H1 (cell line): ENCODE results near the gene TCF7. TPM values are rescaled to one million over a fixed set of nuclear protein-coding genes. Genes with fewer than 3 reads are reported as not detected.
A peak's percentile ranks its signal among the peaks of the same experiment; 100 is the strongest.

ENCODE experiments used
- CTCF ChIA-PET: fragments of 300-600 bp; sonication (Branson Sonifier 250); formaldehyde crosslinking; loops from one replicate; lab custom pipeline; 2021; ENCODE audit not compliant: partially characterized antibody; lab: Charles Lee
- POLR2A ChIA-PET: fragments of 300-600 bp; sonication (Branson Sonifier 250); formaldehyde crosslinking; loops from one replicate; lab custom pipeline; 2021; ENCODE audit warnings: inconsistent platforms; ENCODE audit not compliant: partially characterized antibody; lab: Charles Lee
- DNase-seq, 2 experiments: peaks; one replicate each; pipeline versions ENCODE4 v3.0.0 to v3.0.0-alpha.2; 2010 to 2022; ENCODE audit warnings: low spot score in 2 of 2, low read depth in 1 of 2, mixed read lengths in 1 of 2
- FAIRE-seq: peaks from 2 replicates; lab custom pipeline; 2011; peaks lifted over from hg19 to GRCh38; lab: Jason Lieb, UNC
- H2AFZ ChIP-seq: 2 replicates; pipeline ENCODE4 v1.8.1; 2012; ENCODE audit warnings: low read length, inconsistent platforms
- H2AK5ac ChIP-seq: 2 replicates; pipeline ENCODE4 v1.6.1; 2013; ENCODE audit warnings: low read depth, low read length
- H2BK120ac ChIP-seq: replicated peaks from 2 replicates; pipeline ENCODE3; 2013; ENCODE audit warnings: low read depth, low read length, inconsistent platforms
- H2BK12ac ChIP-seq: 2 replicates; pipeline ENCODE4 v1.6.1; 2013; ENCODE audit warnings: low read depth, low read length
- H2BK15ac ChIP-seq: 2 replicates; pipeline ENCODE4 v1.6.1; 2013; ENCODE audit warnings: low read length
- H2BK20ac ChIP-seq: 2 replicates; pipeline ENCODE4 v1.6.1; 2013; ENCODE audit warnings: low read length
- H2BK5ac ChIP-seq: 2 replicates; pipeline ENCODE4 v1.6.1; 2013; ENCODE audit warnings: low read depth, low read length
- H3K14ac ChIP-seq: 2 replicates; pipeline ENCODE4 v1.6.1; 2013; ENCODE audit warnings: inconsistent platforms; ENCODE audit not compliant: insufficient read length
- H3K18ac ChIP-seq: 2 replicates; pipeline ENCODE4 v1.6.1; 2013; ENCODE audit warnings: low read length; ENCODE audit errors: extremely low read depth
- H3K23ac ChIP-seq: 2 replicates; pipeline ENCODE4 v1.6.1; 2013; ENCODE audit warnings: inconsistent platforms; ENCODE audit not compliant: insufficient read length
- H3K23me2 ChIP-seq: 2 replicates; pipeline ENCODE4 v1.6.1; 2013; ENCODE audit warnings: low read depth, low read length
- H3K27ac ChIP-seq: 2 replicates; pipeline ENCODE4 v1.6.1; 2011; ENCODE audit warnings: low read depth, low read length, inconsistent platforms
- H3K27me3 ChIP-seq, 4 experiments: replicated peaks in 1 of 4; 1 replicate in 1 of 4; 2 replicates in 3 of 4; pipeline versions ENCODE4 v1.6.1 to v1.8.1; 2011 to 2013; ENCODE audit warnings: low read length in 3 of 4, mild to moderate bottlenecking in 3 of 4, inconsistent platforms in 2 of 4, mixed read lengths in 2 of 4, moderate library complexity in 1 of 4; ENCODE audit not compliant: control insufficient read depth in 3 of 4, insufficient read depth in 3 of 4; ENCODE audit errors: extremely low read depth in 1 of 4
- H3K36me3 ChIP-seq, 4 experiments: 2 replicates each; pipeline versions ENCODE4 v1.6.1 to v1.8.1; 2011 to 2013; ENCODE audit warnings: mild to moderate bottlenecking in 4 of 4, low read length in 3 of 4, moderate library complexity in 2 of 4, control low read depth in 1 of 4, inconsistent platforms in 1 of 4; ENCODE audit not compliant: insufficient read depth in 4 of 4, control insufficient read depth in 2 of 4
- H3K4ac ChIP-seq: replicated peaks from 2 replicates; pipeline ENCODE3; 2013; ENCODE audit warnings: low read length, low read depth, mixed read lengths, inconsistent platforms; ENCODE audit not compliant: insufficient read length
- H3K4me1 ChIP-seq, 4 experiments: replicated peaks in 1 of 4; 1 replicate in 1 of 4; 2 replicates in 3 of 4; pipeline versions ENCODE4 v1.6.1 to v1.8.1; 2011 to 2013; ENCODE audit warnings: low read length in 3 of 4, inconsistent platforms in 2 of 4, mixed read lengths in 1 of 4; ENCODE audit not compliant: insufficient read depth in 4 of 4, control insufficient read depth in 3 of 4
- H3K4me2 ChIP-seq, 2 experiments: 2 replicates each; pipeline versions ENCODE4 v1.6.1 to v1.8.1; 2011 to 2013; ENCODE audit warnings: low read depth in 2 of 2, low read length in 2 of 2, control low read depth in 1 of 2, inconsistent platforms in 1 of 2, mild to moderate bottlenecking in 1 of 2; ENCODE audit not compliant: insufficient read depth in 1 of 2
- H3K4me3 ChIP-seq, 4 experiments: fragments of 200-600, 300-600 bp in 1 of 4; sonication (generic), shearing (Covaris generic), sonication (Bioruptor Twin) in 1 of 4; 2 replicates each; pipeline versions ENCODE4 v1.5.1 to v1.8.1; 2011 to 2016; ENCODE audit warnings: low read length in 4 of 4, low read depth in 3 of 4, control low read depth in 2 of 4, inconsistent platforms in 2 of 4, mild to moderate bottlenecking in 2 of 4, mixed read lengths in 1 of 4, moderate library complexity in 1 of 4; ENCODE audit not compliant: insufficient read depth in 2 of 4; ENCODE audit errors: extremely low read depth in 1 of 4
- H3K56ac ChIP-seq: replicated peaks from 2 replicates; pipeline ENCODE3; 2013; ENCODE audit warnings: low read depth, mild to moderate bottlenecking, mixed read lengths, low read length, inconsistent platforms; ENCODE audit not compliant: insufficient read length
- H3K79me1 ChIP-seq: 2 replicates; pipeline ENCODE4 v1.6.1; 2013; ENCODE audit warnings: low read depth, low read length, control low read depth
- H3K79me2 ChIP-seq, 2 experiments: 2 replicates each; pipeline versions ENCODE4 v1.6.1 to v1.8.1; 2012 to 2013; ENCODE audit warnings: low read length in 2 of 2, mild to moderate bottlenecking in 2 of 2, inconsistent platforms in 1 of 2; ENCODE audit not compliant: insufficient read depth in 2 of 2, control insufficient read depth in 1 of 2
- H3K9ac ChIP-seq, 4 experiments: replicated peaks in 1 of 4; 1 replicate in 1 of 4; 2 replicates in 3 of 4; pipeline versions ENCODE4 v1.6.1 to v1.8.1; 2011 to 2013; ENCODE audit warnings: low read depth in 3 of 4, low read length in 3 of 4, control low read depth in 2 of 4, mild to moderate bottlenecking in 2 of 4, moderate library complexity in 2 of 4, inconsistent platforms in 1 of 4; ENCODE audit errors: extremely low read depth in 1 of 4
- H3K9me3 ChIP-seq, 2 experiments: 2 replicates each; pipeline versions ENCODE4 v1.6.1 to v1.8.1; 2012 to 2013; ENCODE audit warnings: mild to moderate bottlenecking in 2 of 2, moderate library complexity in 2 of 2, control low read depth in 1 of 2, inconsistent platforms in 1 of 2, low read depth in 1 of 2, low read length in 1 of 2, mixed read lengths in 1 of 2; ENCODE audit not compliant: insufficient read depth in 2 of 2
- H4K20me1 ChIP-seq, 2 experiments: replicated peaks in 1 of 2; 2 replicates each; pipeline versions ENCODE3 to v1.8.1; 2011 to 2013; ENCODE audit warnings: inconsistent platforms in 2 of 2, low read length in 2 of 2, mild to moderate bottlenecking in 1 of 2; ENCODE audit not compliant: insufficient read depth in 2 of 2, control insufficient read depth in 1 of 2
- H4K5ac ChIP-seq: 2 replicates; pipeline ENCODE4 v1.6.1; 2013; ENCODE audit warnings: low read length, low read depth, mixed read lengths, inconsistent platforms; ENCODE audit not compliant: insufficient read length
- H4K8ac ChIP-seq: 2 replicates; pipeline ENCODE4 v1.8.0; 2013; ENCODE audit warnings: mild to moderate bottlenecking, moderate library complexity, low read length, inconsistent platforms; ENCODE audit not compliant: insufficient read depth; ENCODE audit errors: extremely low read depth
- H4K91ac ChIP-seq: replicated peaks from 2 replicates; pipeline ENCODE3; 2013; ENCODE audit warnings: low read length, mixed read lengths, inconsistent platforms; ENCODE audit not compliant: insufficient read length
- CREB1 ChIP-seq: IDR thresholded peaks from 2 replicates; pipeline ENCODE4 v1.6.1; 2012; ENCODE audit warnings: inconsistent platforms
- GABPA ChIP-seq: IDR thresholded peaks from 2 replicates; pipeline ENCODE4 v1.6.1; 2011; ENCODE audit warnings: mild to moderate bottlenecking, low read length, moderate library complexity, borderline replicate concordance; ENCODE audit not compliant: insufficient read depth
- HDAC6 ChIP-seq: IDR thresholded peaks from one replicate; pipeline ENCODE4 v1.7.1; 2012; ENCODE audit warnings: low read depth, mild to moderate bottlenecking, inconsistent platforms, low read length, moderate library complexity
- JUND ChIP-seq: IDR thresholded peaks from 2 replicates; pipeline ENCODE4 v1.6.1; 2011; ENCODE audit warnings: mild to moderate bottlenecking, improper control_type of control experiment, low read length
- KDM5A ChIP-seq: fragments of 200-600 bp; IDR thresholded peaks from 2 replicates; pipeline ENCODE4 v1.7.1; 2012; ENCODE audit warnings: mild to moderate bottlenecking, low read length, inconsistent platforms, mixed read lengths
- POLR2A ChIP-seq, 2 experiments: IDR thresholded peaks; 1 replicate in 1 of 2; 2 replicates in 1 of 2; pipeline ENCODE4 v1.6.1; 2011; ENCODE audit warnings: low read depth in 2 of 2, low read length in 2 of 2, mild to moderate bottlenecking in 2 of 2; ENCODE audit errors: control extremely low read depth in 1 of 2
- SP4 ChIP-seq: IDR thresholded peaks from 2 replicates; pipeline ENCODE4 v1.6.1; 2012; ENCODE audit warnings: low read length, inconsistent platforms
- WGBS, 2 experiments: shearing (Covaris generic) in 1 of 2; methylation state at CpG; one replicate each; pipeline versions ENCODE4 v1.1.6 to v1.1.7; 2013 to 2015; ENCODE audit warnings: low lambda C conversion rate in 2 of 2, mixed read lengths in 2 of 2, inconsistent platforms in 1 of 2, low coverage in 1 of 2, missing lambda C conversion rate in 1 of 2; ENCODE audit not compliant: insufficient replicate concordance in 2 of 2, insufficient coverage in 1 of 2, insufficient read length in 1 of 2; ENCODE audit errors: extremely low coverage in 1 of 2, missing lambda C conversion rate in 1 of 2; 5-methylcytosine and 5-hydroxymethylcytosine counted together
- polyA plus RNA-seq, 7 experiments: library from polyadenylated mRNA; depleted of rRNA in 3 of 7; stranded (reverse) in 5 of 7; unstranded in 2 of 7; fragments of >200 nt in 5 of 7; fragments of 200-250 nt in 2 of 7; gene quantifications; 1 replicate in 5 of 7; 2 replicates in 1 of 7; 4 replicates in 1 of 7; pipeline versions ENCODE4 v1.2.1 to v1.2.3, GENCODE V29; 2011 to 2013; ENCODE audit warnings: missing spikeins in 2 of 7, mixed read lengths in 2 of 7
- total RNA-seq: library from RNA; stranded (reverse); fragmentation: NEBNext Ultra II Directional; extraction: Animal tissue kit (Norgen Biotek cat#: 25700); gene quantifications from 2 replicates; pipeline ENCODE4 v1.2.1, GENCODE V29; 2021

The TCF7 gene
- total and polyA plus RNA-seq, 2 of the 8 experiments (the other 6 are each of a cell fraction or from before 2014, with no cell fraction given), result 4.7 to 8.5 TPM

- Histone ChIP-seq H2AK5ac (no peak overlapping the region), H3K27me3 (no peaks in the 10 kb centered on the region), H3K4ac (no peak overlapping the region), H3K9ac (no peak overlapping the region), H3K18ac (no peak overlapping the region), H3K23ac (no peak overlapping the region), H3K14ac (no peak overlapping the region), H3K36me3 (peaks cover 8 to 46% (median 34%) of the 10 kb centered on the region in 4 experiments), H3K79me1 (peaks cover 2% of the 10 kb centered on the region; the same call in 1 of the 2 replicates), H2BK12ac (no peak overlapping the region), H3K23me2 (no peaks in the 10 kb centered on the region), H2BK120ac (no peak overlapping the region), H3K4me1 (no peaks in the 10 kb centered on the region), H3K9me3 (no peaks in the 10 kb centered on the region), H3K56ac (no peak overlapping the region), H4K8ac (no peak overlapping the region), H2BK20ac (no peak overlapping the region), H2BK15ac (no peak overlapping the region), H2BK5ac (no peak overlapping the region), H4K20me1 (peaks cover 12 to 29% of the 10 kb centered on the region in 2 experiments), H3K27ac (no peak overlapping the region), H4K91ac (no peak overlapping the region), H2AFZ (no peak overlapping the region), H3K4me3 (no peak overlapping the region), H3K79me2 (0 out of 4 replicates have a peak, but pooled peaks cover 0 to 3% of the 10 kb centered on the region in 2 experiments)
- DNase-seq, result peak in 1 of 2 experiments; percentile 38
- CTCF ChIA-PET, result interaction anchor here (1.9 to 24.3 kb wide), 6 partner anchors 7 to 141 kb away, joined by 10 to 629 read pairs (median 40); no protein-coding TSS in a partner anchor
- no peak for FAIRE-seq
- 86% methylated on average over 2 of the region's 2 CpGs; no CpG with 5 or more reads in 1 of the 2 experiments for WGBS, 2 experiments
- TF ChIP-seq KDM5A, result no peak
- no peak for TF ChIP-seq CREB1
- TF ChIP-seq POLR2A (IDR thresholded peaks at IDR 0.05; ENCODE audit: control extremely low read depth in 1 of 2, low read depth in 2 of 2, low read length in 2 of 2), result no peak
- TF ChIP-seq HDAC6, result no peak
- TF ChIP-seq SP4, result no peak
- TF ChIP-seq JUND, result no peak
- no peak for TF ChIP-seq GABPA
- TF ChIP-seq, all 59 proteins: peak for 0
- H3K4me2 ChIP-seq, result no peak overlapping the region
- H4K5ac ChIP-seq, result no peak overlapping the region
- POLR2A ChIA-PET, result interaction anchor here (0.8 to 3.4 kb wide), 3 partner anchors 17 to 73 kb away, joined by 3 to 18 read pairs (median 3); partner anchors contain the start of gene SKP1
Observed at GRCh38 chr5:134148316-134148715, 33.8 kb downstream of the TCF7 start.
